HG03159 (cell line): Measurements from ENCODE around the gene ABCC9.

Experiments
- ATAC-seq: cut with Tn5 transposase; IDR thresholded peaks from one replicate; pipeline ENCODE4 v1.9.1; 2021; ENCODE audit warnings: mild to moderate bottlenecking, moderate library complexity; ENCODE audit not compliant: unreplicated experiment

The ABCC9 gene

DNA sequence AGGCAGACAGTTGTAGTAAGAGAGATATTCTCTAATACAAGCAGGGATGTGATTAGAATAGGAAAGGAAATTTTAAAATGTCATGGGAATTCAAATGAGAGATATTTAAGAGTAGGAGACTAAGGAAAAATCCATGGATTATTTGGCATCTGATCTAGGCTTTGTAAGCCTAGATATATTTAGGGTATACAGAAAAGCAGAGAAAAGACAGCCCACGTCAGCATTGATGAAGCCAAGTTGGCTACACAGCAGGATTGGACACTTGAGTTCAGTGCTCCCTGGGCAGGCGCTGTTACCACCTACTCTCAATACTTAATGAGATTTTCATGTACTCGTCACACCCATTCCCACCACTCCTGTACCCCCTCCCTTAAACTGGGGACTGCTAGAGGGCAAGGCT, 165.1 kb downstream of the ABCC9 start:
- no peak for ATAC-seq

DNA sequence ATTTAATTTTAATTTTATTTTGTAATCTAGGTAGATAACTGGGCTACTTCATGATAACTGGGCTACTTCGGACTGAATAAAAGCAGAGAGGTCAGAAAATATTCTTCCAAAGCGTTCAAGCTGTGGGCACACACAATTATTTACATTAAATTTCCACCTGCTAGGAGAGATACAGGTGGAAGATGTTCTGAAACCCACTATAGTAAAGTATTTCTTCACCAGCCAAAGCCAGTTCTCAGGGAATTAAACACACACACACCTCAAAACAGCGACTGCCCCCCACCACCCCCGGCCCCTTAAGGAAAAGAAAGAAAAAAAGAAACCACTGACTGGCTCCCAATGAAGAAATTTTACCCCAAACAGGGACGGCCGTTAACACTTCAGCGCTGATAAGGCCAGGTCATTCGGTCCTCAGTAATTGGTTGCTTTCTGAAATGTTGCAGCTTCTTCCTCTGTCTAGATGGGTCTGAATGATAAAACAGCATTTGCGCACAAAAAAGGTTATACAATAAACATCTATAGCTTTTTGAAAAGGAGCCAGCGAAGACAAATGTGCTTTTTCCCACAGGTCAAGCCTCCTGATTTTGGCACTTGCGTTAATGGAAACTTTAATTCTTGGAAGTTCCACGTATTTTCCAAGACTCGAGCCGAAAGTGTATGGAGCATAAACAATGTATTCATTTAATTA, 165.9 kb downstream of the ABCC9 start:
- ATAC-seq: no peak

DNA sequence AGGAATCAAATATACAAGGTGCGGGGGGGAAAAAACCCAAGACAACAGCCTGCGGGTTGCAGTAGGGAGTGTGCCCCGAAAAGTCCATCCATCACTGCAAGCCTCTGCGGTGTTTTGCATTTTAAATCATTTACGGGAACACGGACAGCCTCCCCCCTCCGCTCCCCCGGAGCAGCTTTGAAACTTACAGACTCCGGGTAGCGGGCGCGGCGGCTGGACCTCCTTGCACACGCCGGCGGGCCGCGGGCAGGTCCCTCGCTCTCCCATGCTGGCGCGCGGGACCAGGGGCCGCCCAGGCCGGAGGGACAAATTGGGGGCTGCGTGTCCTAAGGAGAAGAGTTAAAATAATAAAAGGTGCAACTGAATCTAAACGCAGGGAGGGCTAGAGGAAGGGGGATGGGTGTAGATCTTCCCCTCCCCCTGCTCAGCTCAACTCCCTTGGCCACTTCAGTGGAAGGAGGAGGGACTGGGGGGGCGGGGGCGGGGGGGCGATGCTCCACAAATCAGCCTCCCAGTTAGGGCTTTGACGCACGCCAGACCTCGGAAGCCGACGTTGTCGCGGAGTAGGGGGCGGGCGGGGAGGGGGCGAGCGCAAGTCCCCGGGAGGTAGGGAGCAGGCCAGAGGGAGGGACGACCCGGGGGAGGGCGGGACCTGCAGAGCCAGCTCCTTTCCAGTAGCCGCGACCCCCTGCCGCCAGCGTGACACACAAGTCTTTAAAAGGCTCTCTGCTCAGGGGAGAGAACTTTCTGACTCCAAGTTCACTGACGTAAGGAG, 166.7 kb downstream of the ABCC9 start, which contains the start of gene KCNJ8:
Gene KCNJ8, minus strand, starts transcription at position 349 of the 775 bp plus-strand sequence. CDS start 1,090 bp downstream, outside the sequence.
- no peak for ATAC-seq

DNA sequence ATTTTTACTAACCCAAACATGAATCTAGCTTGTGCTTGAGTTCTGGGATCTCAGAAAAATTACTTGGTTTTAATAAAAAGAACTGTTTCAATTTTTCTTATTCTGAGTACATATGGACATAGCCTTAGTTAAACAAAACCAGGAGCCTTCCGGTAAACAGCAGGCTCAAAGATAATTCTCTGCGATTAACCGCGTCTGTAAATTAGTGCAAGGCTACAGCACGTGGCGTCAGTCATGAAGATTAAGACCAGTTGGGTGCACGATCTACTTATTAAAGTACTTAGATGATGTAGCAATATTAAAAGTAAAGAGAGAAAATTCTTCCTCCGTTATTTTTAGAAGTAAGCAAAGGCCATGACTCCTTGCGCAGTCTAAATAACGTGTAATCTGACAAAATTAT, 167.4 kb downstream of the ABCC9 start:
- ATAC-seq: no peak

DNA sequence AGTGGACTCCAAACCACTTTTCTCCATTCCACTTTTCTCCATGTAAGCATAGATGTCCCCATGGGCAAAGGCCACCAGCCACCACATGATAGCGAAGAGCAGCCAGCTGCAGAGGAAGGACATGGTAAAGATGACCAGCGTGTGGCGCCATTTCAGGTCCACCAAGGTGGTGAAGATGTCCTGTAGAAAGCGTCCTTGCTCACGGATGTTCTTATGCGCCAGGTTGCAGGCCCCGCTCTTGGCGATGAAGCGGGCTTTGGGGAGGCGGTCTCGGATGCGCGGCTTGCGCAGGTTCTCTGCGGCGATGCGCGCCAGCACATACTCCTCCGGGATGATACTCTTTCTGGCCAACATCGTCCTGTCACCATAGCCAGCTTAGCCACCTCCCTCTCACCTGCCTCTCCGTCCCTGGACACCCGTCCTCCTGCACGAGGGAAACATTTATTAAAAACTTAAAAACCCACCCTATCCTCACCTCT, 167.9 kb downstream of the ABCC9 start:
- ATAC-seq: no peak

- ATAC-seq: no peak
These were observed 169.9 kb downstream of the ABCC9 start for GRCh38 chr12:21771311-21771710.

GRCh38 chr12:21769307-21769706, 171.9 kb downstream of the ABCC9 start:
- no peak for ATAC-seq

- no peak for ATAC-seq
These were observed 174.8 kb downstream of the ABCC9 start for GRCh38 chr12:21766403-21766802.

DNA sequence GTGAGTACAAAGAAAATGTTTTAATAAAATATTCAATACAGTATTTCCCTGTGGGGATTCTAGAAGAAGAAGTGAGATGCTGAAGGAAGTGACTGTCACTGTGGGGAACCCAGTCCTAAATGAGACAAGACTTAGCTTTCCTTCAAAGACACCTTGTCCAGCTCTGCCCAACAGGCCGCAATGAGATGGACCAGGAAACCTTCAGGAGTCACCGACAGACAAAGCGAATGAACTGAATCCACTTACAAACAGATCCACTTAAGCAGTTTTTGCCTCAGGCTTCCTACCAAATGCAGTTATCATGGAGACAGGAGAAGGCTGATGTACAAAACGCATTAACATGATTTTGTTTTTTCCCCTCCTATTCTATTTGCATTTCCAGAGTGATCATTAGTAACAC, 176.3 kb downstream of the ABCC9 start:
- ATAC-seq: no peak

- no peak for ATAC-seq
These were observed 177.2 kb downstream of the ABCC9 start for GRCh38 chr12:21764065-21764464.

DNA sequence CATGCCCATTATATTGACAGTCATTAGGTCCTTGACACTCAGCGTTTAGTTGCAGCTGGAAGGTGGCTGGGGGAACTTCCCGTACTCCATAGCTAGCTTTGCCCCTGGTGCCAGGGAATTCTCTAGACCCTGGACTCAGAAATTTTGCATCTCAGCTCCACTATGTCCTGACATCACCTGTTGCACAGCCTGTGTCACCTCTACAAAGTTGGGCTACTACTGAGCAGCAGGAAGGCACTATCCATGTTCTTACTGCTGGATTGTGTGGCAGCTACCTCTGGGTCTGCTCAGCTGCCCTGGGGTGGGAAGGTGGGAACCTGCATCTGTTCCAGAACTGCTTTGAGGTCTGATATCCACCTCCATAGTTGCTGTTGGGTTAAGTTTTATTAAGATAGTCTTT, 177.7 kb downstream of the ABCC9 start:
- no peak for ATAC-seq

- no peak for ATAC-seq
These were observed 181.5 kb downstream of the ABCC9 start for GRCh38 chr12:21759737-21760136.

DNA sequence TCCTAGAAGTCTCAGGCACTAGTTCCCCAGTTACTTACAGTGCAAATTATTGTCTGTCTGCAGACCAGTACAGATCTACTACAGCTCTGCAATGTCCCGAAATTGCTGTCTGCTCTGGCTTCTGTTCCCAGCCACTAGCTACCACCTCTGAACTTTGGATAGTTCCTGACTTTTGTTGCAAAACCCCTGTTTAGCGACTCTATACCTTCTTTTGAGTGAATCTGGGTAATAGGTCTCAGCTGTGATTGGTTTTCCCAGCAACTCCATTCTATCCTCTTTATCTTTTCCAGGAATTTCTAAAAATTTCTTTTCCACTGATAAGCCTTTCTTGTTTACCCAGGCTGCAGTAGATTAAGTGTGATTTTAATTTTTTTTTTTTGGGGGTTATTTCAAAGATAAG, 183.5 kb downstream of the ABCC9 start:
- no peak for ATAC-seq

DNA sequence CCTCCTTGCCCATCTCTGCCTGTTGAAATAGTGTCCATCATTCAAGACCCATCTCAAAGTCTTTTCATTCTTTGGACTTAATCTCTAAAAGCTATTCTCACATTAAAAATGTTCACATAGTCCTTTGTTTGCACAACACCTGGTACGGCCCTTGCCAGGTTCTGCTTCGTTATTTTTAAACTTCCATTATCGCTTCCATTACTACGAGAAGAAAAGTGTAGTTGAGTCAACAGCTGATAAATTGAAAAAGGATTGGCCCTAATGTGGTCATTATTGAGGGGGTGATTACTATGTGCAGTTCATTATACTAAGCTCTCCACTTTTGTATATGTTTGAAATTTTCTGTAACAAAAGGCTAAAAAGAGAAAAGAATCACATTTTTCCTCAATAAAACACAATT, 184.5 kb downstream of the ABCC9 start:
- no peak for ATAC-seq

DNA sequence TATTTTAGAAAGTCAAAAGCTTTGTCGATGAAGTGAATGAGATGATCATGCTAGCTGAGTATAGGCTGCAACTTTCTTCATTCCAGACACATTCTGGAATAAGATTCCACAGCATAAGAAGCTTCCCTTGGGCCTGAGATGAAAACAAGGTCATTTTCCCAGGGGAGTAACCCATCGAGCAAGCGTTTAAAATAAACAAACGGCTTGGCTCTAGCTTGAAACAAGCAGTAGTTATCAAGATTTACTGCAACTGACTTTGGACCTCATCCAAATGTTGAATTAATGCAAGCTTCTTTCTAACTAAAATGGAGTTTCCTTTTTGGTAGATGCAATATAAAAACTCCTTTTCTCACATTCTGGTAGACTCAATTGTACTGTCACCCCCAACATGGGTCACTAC, 189.7 kb downstream of the ABCC9 start:
- ATAC-seq: no peak
